ENCODE results near the gene ZC3H14.
"Not testable (repeated sequence)": the region's sequence is repeated elsewhere in the genome, so short reads cannot be mapped to it uniquely, and the experiment has no call there.

The ZC3H14 gene, protein sequence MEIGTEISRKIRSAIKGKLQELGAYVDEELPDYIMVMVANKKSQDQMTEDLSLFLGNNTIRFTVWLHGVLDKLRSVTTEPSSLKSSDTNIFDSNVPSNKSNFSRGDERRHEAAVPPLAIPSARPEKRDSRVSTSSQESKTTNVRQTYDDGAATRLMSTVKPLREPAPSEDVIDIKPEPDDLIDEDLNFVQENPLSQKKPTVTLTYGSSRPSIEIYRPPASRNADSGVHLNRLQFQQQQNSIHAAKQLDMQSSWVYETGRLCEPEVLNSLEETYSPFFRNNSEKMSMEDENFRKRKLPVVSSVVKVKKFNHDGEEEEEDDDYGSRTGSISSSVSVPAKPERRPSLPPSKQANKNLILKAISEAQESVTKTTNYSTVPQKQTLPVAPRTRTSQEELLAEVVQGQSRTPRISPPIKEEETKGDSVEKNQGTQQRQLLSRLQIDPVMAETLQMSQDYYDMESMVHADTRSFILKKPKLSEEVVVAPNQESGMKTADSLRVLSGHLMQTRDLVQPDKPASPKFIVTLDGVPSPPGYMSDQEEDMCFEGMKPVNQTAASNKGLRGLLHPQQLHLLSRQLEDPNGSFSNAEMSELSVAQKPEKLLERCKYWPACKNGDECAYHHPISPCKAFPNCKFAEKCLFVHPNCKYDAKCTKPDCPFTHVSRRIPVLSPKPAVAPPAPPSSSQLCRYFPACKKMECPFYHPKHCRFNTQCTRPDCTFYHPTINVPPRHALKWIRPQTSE

DNA sequence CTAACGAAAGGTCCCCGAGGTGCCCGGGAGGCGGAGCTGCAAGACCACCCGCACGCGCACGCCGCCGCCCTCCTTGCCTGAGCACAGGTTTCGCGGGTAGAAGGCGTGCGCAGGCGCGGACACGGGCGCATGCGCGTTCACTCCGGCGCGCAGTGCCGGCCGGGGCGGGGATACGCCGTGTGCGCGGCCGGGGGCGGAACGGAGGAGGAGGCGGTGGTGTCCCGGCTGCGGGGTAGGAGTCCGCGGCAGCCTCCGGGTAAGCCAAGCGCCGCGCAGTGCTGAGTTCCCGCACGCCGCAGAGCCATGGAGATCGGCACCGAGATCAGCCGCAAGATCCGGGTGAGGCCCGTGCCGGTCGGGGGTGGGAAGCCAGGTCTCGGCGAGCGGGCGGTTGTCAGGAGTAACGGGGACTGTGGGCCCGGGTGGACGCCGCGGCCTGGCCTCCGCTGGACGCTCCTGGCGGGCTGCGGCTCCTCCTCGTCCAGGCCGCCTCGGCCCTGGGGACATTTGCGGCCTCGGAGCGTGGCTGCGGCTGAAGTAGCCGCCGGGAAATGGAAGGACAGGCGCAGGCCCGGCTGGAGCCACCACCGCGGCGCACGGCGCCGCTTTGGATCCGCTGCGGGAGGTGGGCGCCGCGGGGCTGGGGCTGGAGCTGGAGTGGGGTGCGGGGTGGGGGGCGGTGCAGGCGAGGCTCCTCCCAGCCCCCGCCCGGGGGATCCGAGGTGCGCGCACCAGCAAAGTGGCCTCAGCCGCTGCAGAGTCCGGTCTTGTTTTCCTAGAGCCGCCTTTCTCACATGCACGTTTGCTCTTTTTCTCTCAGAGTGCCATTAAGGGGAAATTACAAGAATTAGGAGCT, at the start of gene ZC3H14:
Gene ZC3H14, plus strand, starts transcription at position 207 of the 856 bp plus-strand sequence. Its CDS starts 97 bp downstream, at position 304.
- in situ Hi-C loops (cut with HindIII; ENCODE audit: low pct_unique_long_range_greater_than_20kb, low sequenced_read_pairs), result no loop called here

DNA sequence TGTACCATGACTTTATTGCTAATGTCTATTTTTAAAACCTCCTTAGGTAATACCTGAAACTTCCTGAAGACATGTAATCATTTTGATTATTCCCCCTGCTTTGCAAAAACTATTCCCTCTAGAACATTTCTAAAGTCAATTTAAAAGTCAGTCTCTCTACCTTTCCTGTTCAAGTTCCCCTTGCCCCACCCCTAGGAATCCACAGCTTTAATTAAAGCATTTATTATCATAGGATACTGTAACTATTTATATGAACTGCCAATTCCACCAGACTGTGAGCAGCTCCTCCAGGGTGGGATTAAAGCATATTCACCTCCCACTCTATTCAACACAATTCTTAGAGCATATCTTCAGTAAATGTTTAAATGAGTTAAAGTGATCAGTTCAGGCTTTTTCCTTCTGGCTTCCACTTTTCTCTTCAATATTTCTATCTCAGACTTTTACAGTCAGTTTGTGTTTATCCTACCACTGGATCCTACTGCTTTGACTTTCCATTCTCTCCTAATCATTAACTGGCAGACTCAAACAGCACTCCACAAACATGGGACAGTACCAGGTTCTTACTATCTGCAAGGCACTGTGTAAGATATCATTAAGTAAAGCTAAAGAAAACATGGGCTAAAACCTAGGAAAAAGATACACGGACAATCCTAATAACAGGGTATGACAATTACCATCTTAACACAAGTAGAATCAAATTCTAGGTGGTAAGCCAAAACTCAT, 47.2 kb upstream of the ZC3H14 start:
- in situ Hi-C loops (cut with HindIII; ENCODE audit: low pct_unique_long_range_greater_than_20kb, low sequenced_read_pairs), result no loop called here
- DNase-seq (ENCODE audit: low read depth in 1 of 2, low spot score in 1 of 2), result no peak
- TF ChIP-seq JUND (IDR thresholded peaks at IDR 0.05; ENCODE audit: low read depth), result no peak

More for the DNA sequence above, at the start of gene ZC3H14:
- peak; percentile 87 to 94 for DNase-seq (ENCODE audit: low read depth in 1 of 2, low spot score in 1 of 2)
- TF ChIP-seq JUND (IDR thresholded peaks at IDR 0.05; ENCODE audit: low read depth), result no peak

DNA sequence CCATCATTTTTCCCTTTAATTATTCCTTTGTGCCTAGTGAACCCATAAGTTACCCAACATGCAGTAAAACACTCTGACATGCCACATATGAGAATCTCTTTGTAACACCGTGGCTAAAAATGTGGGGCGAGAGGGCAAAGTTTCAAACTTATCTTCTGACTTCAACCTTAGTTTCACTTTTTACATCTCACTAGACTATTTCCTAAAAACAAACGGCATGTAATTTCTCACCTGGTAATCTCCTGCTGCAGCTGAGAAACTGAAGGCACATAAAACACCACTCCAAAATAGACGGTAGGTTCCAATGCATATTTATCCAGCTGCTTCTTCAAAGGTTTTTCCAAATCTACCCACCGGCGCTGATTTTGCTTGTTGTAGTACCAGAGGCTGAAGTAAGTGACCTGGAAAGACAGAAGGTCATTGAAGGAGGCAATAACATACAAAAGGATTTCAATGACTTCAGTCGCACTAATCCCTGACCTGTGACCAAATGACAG, 45.9 kb upstream of the ZC3H14 start:
- TF ChIP-seq JUND (IDR thresholded peaks at IDR 0.05; ENCODE audit: low read depth), result no peak
- DNase-seq (ENCODE audit: low read depth in 1 of 2, low spot score in 1 of 2), result no peak
- in situ Hi-C loops (cut with HindIII; ENCODE audit: low pct_unique_long_range_greater_than_20kb, low sequenced_read_pairs), result no loop called here

DNA sequence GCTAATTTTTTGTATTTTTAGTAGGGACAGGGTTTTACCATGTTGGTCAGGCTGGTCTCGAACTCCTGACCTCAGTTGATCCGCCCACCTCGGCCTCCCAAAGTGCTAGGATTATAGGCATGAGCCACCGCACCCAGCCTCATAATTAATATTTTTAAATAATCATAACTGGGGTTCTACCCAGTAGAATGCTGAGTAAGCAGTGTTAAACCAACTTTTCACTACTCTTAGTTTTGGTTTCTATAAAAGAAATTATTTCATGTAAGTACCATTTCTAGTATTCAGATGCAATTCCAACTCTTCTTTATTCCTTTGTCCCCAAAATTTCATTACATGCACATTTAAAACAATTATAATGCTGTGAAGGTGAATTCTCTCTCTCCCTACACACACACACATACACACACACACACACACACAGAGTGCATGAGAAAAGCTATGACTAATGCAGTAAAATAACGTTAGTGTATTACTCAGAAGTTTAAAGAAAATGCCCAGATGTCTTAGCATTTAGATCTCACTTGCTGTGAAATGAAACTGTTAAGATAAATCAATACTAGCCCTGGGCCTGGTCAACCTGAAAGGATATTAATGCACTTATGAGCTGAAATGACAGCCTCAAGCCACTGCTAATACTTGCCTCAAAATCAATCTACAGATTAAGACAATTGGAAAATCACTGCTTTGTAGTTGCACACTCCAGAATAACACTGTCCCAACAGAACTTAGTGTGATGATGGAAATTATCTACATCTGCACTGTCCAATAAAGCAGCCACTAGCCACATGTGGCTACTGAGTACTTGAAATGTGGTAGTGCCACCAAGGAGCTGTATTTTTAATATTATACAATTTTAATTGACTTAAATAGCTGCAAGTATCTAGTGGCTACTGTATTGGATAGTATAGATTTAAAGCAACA, 44.0 kb upstream of the ZC3H14 start:
- no peak for DNase-seq (ENCODE audit: low read depth in 1 of 2, low spot score in 1 of 2)
- in situ Hi-C loops (cut with HindIII; ENCODE audit: low pct_unique_long_range_greater_than_20kb, low sequenced_read_pairs), result no loop called here
- TF ChIP-seq JUND (IDR thresholded peaks at IDR 0.05; ENCODE audit: low read depth), result no peak

DNA sequence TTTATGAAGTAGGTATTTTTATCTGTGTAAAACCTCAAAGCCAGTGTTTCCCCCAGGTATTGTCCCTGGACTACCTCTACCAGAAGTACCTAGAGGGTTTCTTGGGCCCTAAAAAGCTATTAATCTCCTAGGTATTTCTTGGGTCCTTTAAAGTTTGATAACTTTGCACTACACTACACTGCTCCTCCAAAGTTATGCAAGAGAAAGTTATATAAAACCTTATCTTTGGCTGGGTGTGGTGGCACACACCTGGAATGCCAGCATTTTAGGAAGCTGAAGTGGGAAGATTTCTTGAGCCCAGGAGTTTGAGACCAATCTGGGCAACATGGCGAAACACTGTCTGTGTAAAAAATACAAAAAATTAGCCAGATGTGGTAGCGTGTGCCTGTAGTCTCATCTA, 42.9 kb upstream of the ZC3H14 start:
- DNase-seq (ENCODE audit: low read depth in 1 of 2, low spot score in 1 of 2), result no peak
- no peak for TF ChIP-seq JUND (IDR thresholded peaks at IDR 0.05; ENCODE audit: low read depth)
- in situ Hi-C loops (cut with HindIII; ENCODE audit: low pct_unique_long_range_greater_than_20kb, low sequenced_read_pairs), result no loop called here

DNA sequence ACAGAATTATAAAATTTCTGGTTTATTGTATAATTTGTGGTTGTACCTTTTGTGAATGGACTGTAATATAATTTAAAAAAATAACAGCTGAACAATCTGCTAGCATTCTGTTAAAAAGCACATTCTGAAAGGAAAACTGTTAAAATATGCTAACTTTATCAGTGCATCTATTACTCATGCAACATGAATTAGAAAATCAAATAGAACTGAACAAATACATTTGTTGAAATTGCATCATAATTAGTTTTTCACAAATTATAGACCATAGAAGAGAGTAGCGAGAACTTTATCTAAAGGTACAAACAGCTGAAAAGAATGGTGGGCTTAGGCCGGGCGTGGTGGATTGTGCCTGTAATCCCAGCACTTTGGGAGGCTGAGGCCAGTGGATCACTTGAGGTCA, 41.0 kb upstream of the ZC3H14 start:
- in situ Hi-C loops (cut with HindIII; ENCODE audit: low pct_unique_long_range_greater_than_20kb, low sequenced_read_pairs), result no loop called here
- DNase-seq (ENCODE audit: low read depth in 1 of 2, low spot score in 1 of 2), result no peak
- TF ChIP-seq JUND (IDR thresholded peaks at IDR 0.05; ENCODE audit: low read depth), result peak; percentile 72; the same call in 1 of the 2 replicates

DNA sequence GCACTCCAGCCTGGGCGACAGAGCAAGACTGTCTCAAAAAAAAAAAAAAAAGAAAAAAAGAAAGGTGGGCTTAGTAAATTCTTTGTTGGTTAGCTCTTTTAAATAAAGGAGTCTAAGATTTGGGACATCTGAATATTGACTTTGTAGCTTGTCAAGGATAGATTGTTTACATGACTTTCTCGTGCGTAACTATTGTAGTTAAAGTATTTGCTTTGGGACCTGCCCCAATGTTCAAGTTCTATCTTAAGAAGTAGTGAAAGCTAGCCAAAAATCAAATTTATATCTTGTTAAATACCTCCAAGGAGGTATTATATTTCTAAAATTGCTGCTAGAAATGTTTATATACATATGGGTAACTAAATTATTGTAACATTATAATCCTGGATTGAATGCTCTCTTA, 40.4 kb upstream of the ZC3H14 start:
- no peak for TF ChIP-seq JUND (IDR thresholded peaks at IDR 0.05; ENCODE audit: low read depth)
- DNase-seq (ENCODE audit: low read depth in 1 of 2, low spot score in 1 of 2), result no peak
- in situ Hi-C loops (cut with HindIII; ENCODE audit: low pct_unique_long_range_greater_than_20kb, low sequenced_read_pairs), result no loop called here

DNA sequence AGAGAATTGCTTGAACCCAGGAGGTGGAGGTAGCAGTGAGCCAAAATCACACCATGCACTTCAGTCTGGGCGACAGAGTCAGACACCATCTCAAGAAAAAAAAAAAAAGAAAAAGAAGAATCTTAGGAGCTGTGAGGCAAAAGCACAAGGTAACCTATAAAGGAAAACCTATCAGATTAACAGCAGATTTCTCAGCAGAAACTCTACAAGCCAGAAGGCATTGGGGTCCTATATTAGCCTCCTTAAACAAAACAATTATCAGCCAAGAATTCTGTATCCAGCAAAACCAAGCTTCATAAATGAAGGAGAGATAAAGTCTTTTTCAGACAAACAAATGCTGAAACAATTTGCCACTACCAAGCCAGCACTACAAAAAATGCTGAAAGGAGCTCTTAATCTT, 32.9 kb upstream of the ZC3H14 start:
- in situ Hi-C loops (cut with HindIII; ENCODE audit: low pct_unique_long_range_greater_than_20kb, low sequenced_read_pairs); DNase-seq (ENCODE audit: low read depth in 1 of 2, low spot score in 1 of 2): not testable (repeated sequence)

DNA sequence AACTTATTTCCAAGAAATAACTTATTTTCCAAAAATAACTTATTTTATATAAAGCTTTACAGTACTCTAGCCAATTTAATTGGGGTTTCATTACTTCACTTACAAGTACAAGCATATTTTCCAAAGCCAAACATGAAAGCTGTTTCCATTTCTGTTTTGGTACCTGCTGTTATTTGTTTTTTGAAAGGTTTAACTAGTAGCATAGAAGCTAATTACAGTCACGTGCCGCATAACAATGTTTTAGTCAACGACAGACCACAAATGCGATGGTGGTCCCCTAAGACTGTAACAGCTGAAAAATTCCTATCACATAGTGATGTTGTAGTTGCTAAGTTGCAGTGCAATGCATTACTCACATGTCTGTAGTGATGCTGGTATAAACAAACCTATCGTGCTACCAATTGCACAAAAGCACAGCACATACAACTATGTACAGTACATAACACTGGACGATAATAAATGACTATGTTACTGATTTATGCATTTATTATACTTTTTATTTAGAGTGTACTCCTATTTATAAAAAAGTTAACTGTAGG, 29.7 kb upstream of the ZC3H14 start:
- no peak for TF ChIP-seq JUND (IDR thresholded peaks at IDR 0.05; ENCODE audit: low read depth)
- in situ Hi-C loops (cut with HindIII; ENCODE audit: low pct_unique_long_range_greater_than_20kb, low sequenced_read_pairs), result no loop called here

DNA sequence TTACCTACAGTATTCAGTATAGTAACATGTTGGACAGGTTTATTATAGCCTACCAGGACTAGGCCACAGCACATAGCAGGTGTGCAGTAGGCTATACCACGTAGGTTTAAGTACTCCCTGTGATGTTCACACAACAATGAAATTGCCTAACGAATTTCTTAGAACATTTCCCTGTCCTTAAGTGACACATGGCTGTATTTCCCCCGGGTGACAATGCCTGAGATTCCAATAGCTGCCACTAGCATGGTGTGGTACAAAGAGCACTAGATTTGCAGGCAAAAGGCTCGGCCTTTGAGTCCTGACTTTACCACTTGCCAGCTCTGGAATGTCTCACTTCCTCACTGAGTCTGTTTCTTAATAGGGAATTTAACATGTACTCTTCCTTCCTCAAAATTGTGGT, 27.7 kb upstream of the ZC3H14 start:
- DNase-seq (ENCODE audit: low read depth in 1 of 2, low spot score in 1 of 2), result peak in 1 of 2 experiments; percentile 87
- TF ChIP-seq JUND (IDR thresholded peaks at IDR 0.05; ENCODE audit: low read depth), result no peak
- in situ Hi-C loops (cut with HindIII; ENCODE audit: low pct_unique_long_range_greater_than_20kb, low sequenced_read_pairs), result no loop called here

More for the DNA sequence above, 29.7 kb upstream of the ZC3H14 start:
- no peak for DNase-seq (ENCODE audit: low read depth in 1 of 2, low spot score in 1 of 2)

DNA sequence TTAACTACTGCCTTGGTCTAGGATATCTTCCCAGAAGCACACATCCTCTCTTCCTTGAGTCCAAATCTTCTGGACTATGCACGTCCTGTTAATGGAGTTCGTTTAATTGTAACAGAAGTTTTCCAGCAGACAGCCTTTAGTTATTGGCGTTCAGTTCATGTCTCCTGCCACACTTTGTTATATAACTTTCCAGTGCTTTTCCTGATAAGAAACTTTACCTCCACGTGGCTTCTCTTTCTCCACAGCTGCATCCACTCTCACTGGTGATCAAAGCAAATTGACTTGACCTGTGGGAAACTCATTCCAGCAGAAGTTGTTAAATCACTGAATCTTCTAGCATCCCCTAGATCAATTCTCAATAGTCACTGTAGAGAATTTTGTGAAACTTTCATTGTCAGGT, 27.0 kb upstream of the ZC3H14 start:
- in situ Hi-C loops (cut with HindIII; ENCODE audit: low pct_unique_long_range_greater_than_20kb, low sequenced_read_pairs), result no loop called here
- DNase-seq (ENCODE audit: low read depth in 1 of 2, low spot score in 1 of 2), result no peak
- TF ChIP-seq JUND (IDR thresholded peaks at IDR 0.05; ENCODE audit: low read depth), result no peak
